Ishikawa (cell line): ENCODE measurements around the gene UQCC2.

ENCODE experiments used
- CEBPB ChIP-seq: IDR thresholded peaks from 2 replicates; pipeline ENCODE4 v1.6.1; 2012
- CREB1 ChIP-seq: IDR thresholded peaks from 2 replicates; pipeline ENCODE4 v1.6.1; 2012; ENCODE audit warnings: low read depth
- EGR1 ChIP-seq: IDR thresholded peaks from 2 replicates; pipeline ENCODE4 v1.6.1; 2012
- EP300 ChIP-seq: IDR thresholded peaks from 2 replicates; pipeline ENCODE4 v1.6.1; 2012; ENCODE audit warnings: borderline replicate concordance
- FOXM1 ChIP-seq: IDR thresholded peaks from 2 replicates; pipeline ENCODE4 v1.6.1; 2012; ENCODE audit warnings: low read depth, borderline replicate concordance
- MAX ChIP-seq: IDR thresholded peaks from 2 replicates; pipeline ENCODE4 v1.6.1; 2012
- NFIC ChIP-seq: IDR thresholded peaks from 2 replicates; pipeline ENCODE4 v1.6.1; 2012
- RAD21 ChIP-seq: IDR thresholded peaks from 2 replicates; pipeline ENCODE4 v1.6.1; 2012; ENCODE audit warnings: low read depth
- REST ChIP-seq: IDR thresholded peaks from 2 replicates; pipeline ENCODE4 v1.6.1; 2012; ENCODE audit warnings: low read depth, mild to moderate bottlenecking
- TAF1 ChIP-seq: IDR thresholded peaks from 2 replicates; pipeline ENCODE4 v1.6.1; 2012; ENCODE audit warnings: low read depth, mild to moderate bottlenecking
- TCF12 ChIP-seq: IDR thresholded peaks from 2 replicates; pipeline ENCODE4 v1.6.1; 2012; ENCODE audit warnings: low read depth
- TEAD4 ChIP-seq: IDR thresholded peaks from 2 replicates; pipeline ENCODE4 v1.6.1; 2012
- USF1 ChIP-seq: IDR thresholded peaks from 2 replicates; pipeline ENCODE4 v1.6.1; 2012
- YY1 ChIP-seq: IDR thresholded peaks from 2 replicates; pipeline ENCODE4 v1.6.1; 2012; ENCODE audit warnings: low read depth
- ZBTB7A ChIP-seq: IDR thresholded peaks from 2 replicates; pipeline ENCODE4 v1.6.1; 2012; ENCODE audit warnings: low read depth

The UQCC2 gene

GRCh38 chr6:33742837-33743236 is 31.3 kb upstream of the UQCC2 start:
- no peak for TF ChIP-seq TEAD4
- no peak for TF ChIP-seq NFIC
- no peak for TF ChIP-seq MAX
- TF ChIP-seq YY1 = no peak

- TF ChIP-seq EGR1 (no peak), YY1 (no peak), USF1 (no peak), TCF12 (no peak), FOXM1 (no peak), TEAD4 (no peak), EP300 (no peak), MAX (no peak), CREB1 (no peak), TAF1 (no peak), REST (no peak), CEBPB (no peak), ZBTB7A (no peak)
Observed at GRCh38 chr6:33742092-33742491, 30.6 kb upstream of the UQCC2 start.

- TF ChIP-seq RAD21 = no peak
- no peak for TF ChIP-seq MAX
- no peak for TF ChIP-seq CREB1
- no peak for TF ChIP-seq TAF1
- no peak for TF ChIP-seq CEBPB
- no peak for TF ChIP-seq EP300
- no peak for TF ChIP-seq REST
- TF ChIP-seq ZBTB7A = no peak
- TF ChIP-seq NFIC = no peak
- TF ChIP-seq TEAD4 = no peak
- no peak for TF ChIP-seq EGR1
- no peak for TF ChIP-seq TCF12
Observed at GRCh38 chr6:33740794-33741193, 29.3 kb upstream of the UQCC2 start.

- TF ChIP-seq REST = no peak
- no peak for TF ChIP-seq USF1
- no peak for TF ChIP-seq EGR1
- no peak for TF ChIP-seq EP300
- no peak for TF ChIP-seq CREB1
- no peak for TF ChIP-seq TCF12
- no peak for TF ChIP-seq ZBTB7A
- no peak for TF ChIP-seq MAX
- no peak for TF ChIP-seq FOXM1
- no peak for TF ChIP-seq YY1
- no peak for TF ChIP-seq CEBPB
- no peak for TF ChIP-seq TEAD4
- no peak for TF ChIP-seq TAF1
- no peak for TF ChIP-seq RAD21
- no peak for TF ChIP-seq NFIC
Observed at GRCh38 chr6:33740204-33740608, 28.7 kb upstream of the UQCC2 start.
